ENCODE data around the gene ABCC10.

ABCC10 gene

GRCh38 chr6:43435682-43436437 lies 8.5 kb downstream of the ABCC10 start:
- H3K4me3 ChIP-seq (ENCODE audit: low read depth, low read length) = no peak overlapping the region
- TF ChIP-seq CTCF (IDR thresholded peaks at IDR 0.05; ENCODE audit: control insufficient read depth, extremely low read depth, insufficient read depth) = no peak
- DNase-seq (ENCODE audit: low read depth) = no peak

- no peak for DNase-seq (ENCODE audit: low read depth)
- H3K4me3 ChIP-seq (ENCODE audit: low read depth, low read length) = no peak overlapping the region
- no peak for TF ChIP-seq CTCF (IDR thresholded peaks at IDR 0.05; ENCODE audit: control insufficient read depth, extremely low read depth, insufficient read depth)
These were observed 9.4 kb downstream of the ABCC10 start for GRCh38 chr6:43436577-43437282.

DNA sequence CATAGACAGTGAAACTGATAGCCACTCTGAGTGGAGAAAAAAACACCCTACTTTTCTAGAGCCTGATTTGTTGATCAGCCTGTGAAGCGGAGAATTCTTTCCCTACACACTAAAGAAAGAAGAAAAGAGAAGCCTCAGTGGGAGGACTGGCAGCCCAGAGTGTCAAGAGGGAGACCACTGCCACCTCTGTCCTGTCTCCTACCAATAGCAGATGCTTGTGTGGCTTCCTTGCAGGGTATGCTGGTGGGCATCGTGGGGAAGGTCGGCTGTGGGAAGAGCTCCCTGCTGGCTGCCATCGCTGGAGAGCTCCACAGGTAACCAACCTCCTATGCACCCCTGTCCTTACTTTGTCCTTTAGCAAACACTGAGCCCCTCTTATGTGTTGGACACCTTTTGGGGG lies 10.4 kb downstream of the ABCC10 start:
- no peak for TF ChIP-seq CTCF (IDR thresholded peaks at IDR 0.05; ENCODE audit: control insufficient read depth, extremely low read depth, insufficient read depth)
- DNase-seq (ENCODE audit: low read depth) = no peak

GRCh38 chr6:43442935-43443334 lies 15.6 kb downstream of the ABCC10 start:
- H3K4me3 ChIP-seq (ENCODE audit: low read depth, low read length) = no peak overlapping the region
- no peak for TF ChIP-seq CTCF (IDR thresholded peaks at IDR 0.05; ENCODE audit: control insufficient read depth, extremely low read depth, insufficient read depth)
- DNase-seq (ENCODE audit: low read depth) = no peak

More for the DNA sequence above, 10.4 kb downstream of the ABCC10 start:
- H3K4me3 ChIP-seq (ENCODE audit: low read depth, low read length) = no peak overlapping the region

GRCh38 chr6:43444036-43444435 lies 16.7 kb downstream of the ABCC10 start:
- no peak for TF ChIP-seq CTCF (IDR thresholded peaks at IDR 0.05; ENCODE audit: control insufficient read depth, extremely low read depth, insufficient read depth)
- no peak for DNase-seq (ENCODE audit: low read depth)
- no peak overlapping the region for H3K4me3 ChIP-seq (ENCODE audit: low read depth, low read length)

- no peak for DNase-seq (ENCODE audit: low read depth)
- TF ChIP-seq CTCF (IDR thresholded peaks at IDR 0.05; ENCODE audit: control insufficient read depth, extremely low read depth, insufficient read depth) = no peak
- no peak overlapping the region for H3K4me3 ChIP-seq (ENCODE audit: low read depth, low read length)
These were observed 17.2 kb downstream of the ABCC10 start for GRCh38 chr6:43444582-43444981.

Data from LNCaP clone FGC (cell line).